CD4-positive, alpha-beta T cell treated with Interferon gamma for 1 hour (primary cell): ENCODE data around the gene CRIP1.

Experiments used
- DNase-seq: peaks from one replicate; pipeline ENCODE4 v3.0.0-alpha.2; 2020

The CRIP1 gene

GRCh38 chr14:105452963-105453362, 33.7 kb upstream of the CRIP1 start:
- DNase-seq: no peak

GRCh38 chr14:105453847-105454246, 32.8 kb upstream of the CRIP1 start:
- no peak for DNase-seq

- no peak for DNase-seq
These were observed 31.5 kb upstream of the CRIP1 start for GRCh38 chr14:105455086-105455640.

GRCh38 chr14:105455766-105456660, 30.7 kb upstream of the CRIP1 start:
- no peak for DNase-seq

- no peak for DNase-seq
These were observed 29.7 kb upstream of the CRIP1 start for GRCh38 chr14:105456736-105457617.

- DNase-seq: no peak
These were observed 28.7 kb upstream of the CRIP1 start for GRCh38 chr14:105458010-105458409.

- no peak for DNase-seq
These were observed 28.1 kb upstream of the CRIP1 start for GRCh38 chr14:105458571-105458970.

GRCh38 chr14:105460116-105460515, 26.6 kb upstream of the CRIP1 start:
- no peak for DNase-seq

GRCh38 chr14:105460616-105461015, 26.1 kb upstream of the CRIP1 start:
- DNase-seq: no peak

GRCh38 chr14:105461903-105462302, 24.8 kb upstream of the CRIP1 start:
- DNase-seq: no peak

- DNase-seq: no peak
These were observed 22.2 kb upstream of the CRIP1 start for GRCh38 chr14:105464501-105464900.

GRCh38 chr14:105465209-105466031, 21.3 kb upstream of the CRIP1 start:
- no peak for DNase-seq

GRCh38 chr14:105466531-105467248, 20.0 kb upstream of the CRIP1 start:
- no peak for DNase-seq

GRCh38 chr14:105467249-105467941, 19.3 kb upstream of the CRIP1 start:
- DNase-seq: no peak

- DNase-seq: no peak
These were observed 18.7 kb upstream of the CRIP1 start for GRCh38 chr14:105467942-105468471.

GRCh38 chr14:105468621-105469241, 18.0 kb upstream of the CRIP1 start:
- no peak for DNase-seq

- no peak for DNase-seq
These were observed 17.0 kb upstream of the CRIP1 start for GRCh38 chr14:105469456-105470349.

- no peak for DNase-seq
These were observed 16.1 kb upstream of the CRIP1 start for GRCh38 chr14:105470350-105471296.
